GDM1 (cell line): ENCODE results near the gene MEIS3.
A peak's percentile ranks its signal among the peaks of the same experiment; 100 is the strongest.
"Not testable (repeated sequence)": the region's sequence is repeated elsewhere in the genome, so short reads cannot be mapped to it uniquely, and the experiment has no call there.

Experiments used
- DNase-seq: peaks from one replicate; lab custom pipeline; 2025; lab: John Stamatoyannopoulos, UW

Gene MEIS3

DNA sequence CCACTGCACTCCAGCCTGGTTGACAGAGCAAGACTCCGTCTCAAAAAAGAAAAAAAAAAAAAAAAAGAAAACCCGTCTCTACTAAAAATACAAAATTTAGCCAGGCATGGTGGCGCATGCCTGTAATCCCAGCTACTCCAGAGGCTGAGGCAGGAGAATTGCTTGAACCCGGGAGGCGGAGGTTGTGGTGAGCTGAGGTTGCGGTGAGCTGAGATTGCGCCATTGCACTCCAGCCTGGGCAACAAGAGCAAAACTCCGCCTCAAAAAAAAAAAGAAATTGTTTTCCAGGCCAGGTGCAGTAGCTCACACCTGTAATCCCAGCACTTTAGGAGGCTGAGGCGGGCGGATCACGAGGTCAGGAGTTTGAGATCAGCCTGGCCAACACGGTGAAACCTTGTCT is 32.7 kb downstream of the MEIS3 start:
- DNase-seq = not testable (repeated sequence)

DNA sequence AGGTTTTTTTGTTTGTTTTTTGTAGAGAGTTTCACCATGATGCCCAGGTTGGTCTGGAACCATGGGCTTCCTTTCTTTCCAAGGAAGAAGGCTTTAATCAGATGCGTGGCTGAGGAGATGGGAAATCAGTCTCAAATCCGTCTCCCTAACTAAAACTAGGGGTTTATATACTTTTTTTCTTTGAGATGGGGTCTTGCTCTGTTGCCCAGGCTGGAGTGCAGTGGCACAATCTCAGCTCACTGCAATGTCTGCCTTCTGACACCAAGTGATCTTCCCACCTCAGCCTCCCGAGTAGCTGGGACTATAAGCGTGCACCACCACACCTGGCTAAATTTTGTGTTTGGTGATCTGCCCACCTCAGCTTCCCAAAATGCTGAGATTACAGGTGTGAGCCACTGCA is 34.8 kb downstream of the MEIS3 start:
- not testable (repeated sequence) for DNase-seq

DNA sequence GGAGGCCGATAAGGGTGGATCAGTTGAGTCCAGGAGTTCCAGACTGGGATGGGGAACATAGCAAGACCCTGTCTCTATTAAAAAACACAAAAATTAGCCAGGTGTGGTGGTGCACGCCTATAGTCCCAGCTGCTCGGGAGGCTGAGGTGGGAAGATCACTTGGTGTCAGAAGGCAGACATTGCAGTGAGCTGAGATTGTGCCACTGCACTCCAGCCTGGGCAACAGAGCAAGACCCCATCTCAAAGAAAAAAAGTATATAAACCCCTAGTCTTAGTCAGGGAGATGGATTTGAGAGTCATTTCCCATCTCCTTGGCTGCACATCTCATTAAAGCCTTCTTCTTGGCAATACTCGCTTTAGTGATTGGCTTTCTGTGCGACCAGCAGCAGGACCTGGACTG is 35.4 kb downstream of the MEIS3 start:
- not testable (repeated sequence) for DNase-seq

DNA sequence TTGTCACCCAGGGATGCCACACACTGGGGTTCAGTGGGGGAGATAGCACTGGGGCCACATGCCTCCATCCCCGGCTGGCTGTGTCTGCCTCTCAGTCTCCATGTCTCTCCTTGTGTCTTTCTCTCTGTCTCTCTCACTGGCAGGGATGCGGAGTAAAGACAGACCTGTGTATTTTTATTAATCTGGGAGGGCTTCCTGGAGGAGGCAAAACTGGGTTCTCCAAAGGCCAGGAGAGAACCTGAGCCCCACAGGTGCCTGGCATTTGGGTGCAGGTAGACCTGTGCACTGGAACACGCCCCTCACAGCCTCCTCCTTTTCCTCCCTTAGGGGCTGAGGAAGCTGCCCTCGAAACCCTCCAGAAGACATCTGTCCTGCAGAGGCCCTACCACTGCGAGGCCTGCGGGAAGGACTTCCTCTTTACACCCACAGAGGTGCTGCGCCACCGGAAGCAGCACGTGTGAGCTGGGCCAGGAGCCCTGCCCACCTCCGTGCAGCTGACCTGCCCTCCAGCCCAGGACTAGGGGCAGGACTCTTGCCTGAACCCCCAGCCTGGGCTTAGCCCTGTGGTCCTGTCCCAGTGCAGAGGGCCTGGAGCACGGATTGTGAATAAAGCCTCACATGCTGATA is 37.6 kb downstream of the MEIS3 start:
- DNase-seq = peak; percentile 15

DNA sequence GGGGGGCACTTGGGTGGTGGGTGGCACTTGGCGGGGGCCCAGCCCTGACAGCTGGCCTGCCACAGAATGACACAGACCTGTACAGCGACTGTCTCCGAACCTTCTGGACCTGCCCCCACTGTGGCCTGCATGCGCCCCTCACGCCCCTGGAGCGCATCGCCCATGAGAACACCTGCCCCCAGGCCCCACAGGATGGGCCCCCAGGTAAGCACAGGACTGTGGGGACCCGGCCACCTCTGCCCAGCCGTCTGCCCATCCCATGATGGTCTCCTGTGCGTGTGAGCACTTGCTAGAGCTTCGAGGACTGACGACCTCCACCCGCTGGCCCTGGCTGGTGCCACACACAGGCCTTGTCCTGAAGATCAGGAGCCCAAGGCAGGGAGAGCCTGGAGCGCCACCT is 38.2 kb downstream of the MEIS3 start:
- no peak for DNase-seq

DNA sequence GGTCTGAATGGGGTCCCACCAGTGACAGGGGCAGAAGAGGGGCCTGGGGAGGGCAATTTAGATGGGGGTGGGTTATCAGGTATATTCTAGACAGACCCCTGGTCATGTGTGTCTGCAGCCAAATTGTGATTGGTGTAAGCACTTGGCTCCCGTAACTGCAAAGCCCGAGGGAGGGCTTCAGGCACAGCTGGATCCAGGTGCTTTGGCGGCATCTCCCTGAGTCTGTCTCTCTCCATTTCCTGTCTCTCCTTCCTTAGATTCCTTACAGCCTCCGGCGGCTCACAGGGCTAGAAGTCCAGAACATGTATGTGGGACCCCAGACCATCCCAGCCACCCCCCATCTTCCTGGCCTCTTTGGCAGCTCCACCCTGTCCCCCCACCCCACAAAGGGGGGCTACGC is 38.8 kb downstream of the MEIS3 start:
- no peak for DNase-seq

DNA sequence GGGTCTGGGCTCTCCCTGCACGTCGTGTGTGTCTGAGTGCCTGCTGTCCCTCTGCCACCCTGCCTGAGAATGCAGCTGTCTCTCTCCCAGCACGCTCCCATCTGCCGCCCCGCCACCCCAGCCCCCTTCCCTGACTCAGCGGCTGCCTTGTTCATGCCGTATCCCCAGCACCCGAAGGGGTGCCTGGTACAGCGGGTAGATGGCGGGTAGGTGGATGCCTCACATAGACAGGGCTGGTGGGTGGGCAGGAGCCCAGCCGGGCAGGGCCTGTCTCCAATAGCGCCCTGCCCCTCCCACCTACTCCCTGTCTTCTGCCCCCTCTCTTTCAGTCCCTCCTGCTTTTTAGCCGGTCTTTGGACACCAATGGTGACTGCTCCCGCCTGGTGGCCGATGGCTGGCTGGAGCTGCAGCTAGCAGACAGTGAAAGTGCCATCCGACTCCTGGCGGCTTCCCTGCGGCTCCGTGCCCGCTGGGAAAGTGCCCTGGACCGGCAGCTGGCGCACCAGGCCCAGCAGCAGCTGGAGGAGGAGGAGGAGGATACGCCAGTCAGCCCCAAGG is 39.9 kb downstream of the MEIS3 start:
- DNase-seq = no peak

DNA sequence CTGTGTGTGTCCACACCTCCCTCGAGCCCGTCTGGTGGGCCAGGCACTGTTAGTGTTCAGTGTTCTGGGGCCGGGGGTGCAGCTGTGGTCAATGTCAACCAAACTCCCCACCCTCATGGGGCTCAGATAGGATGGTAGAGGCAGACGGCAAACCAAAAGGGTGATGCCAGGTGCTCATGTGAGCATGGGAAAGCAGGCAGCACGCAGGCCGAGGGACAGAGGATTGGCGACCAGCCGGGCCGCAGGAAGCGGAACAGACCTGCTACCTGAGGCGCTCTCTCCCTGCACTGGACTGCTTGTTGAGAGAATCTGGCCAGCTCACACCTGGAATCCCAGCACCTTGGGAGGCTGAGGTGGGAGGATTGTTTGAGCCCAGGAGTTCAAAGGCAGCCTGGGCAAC is 41.1 kb downstream of the MEIS3 start:
- DNase-seq = no peak

DNA sequence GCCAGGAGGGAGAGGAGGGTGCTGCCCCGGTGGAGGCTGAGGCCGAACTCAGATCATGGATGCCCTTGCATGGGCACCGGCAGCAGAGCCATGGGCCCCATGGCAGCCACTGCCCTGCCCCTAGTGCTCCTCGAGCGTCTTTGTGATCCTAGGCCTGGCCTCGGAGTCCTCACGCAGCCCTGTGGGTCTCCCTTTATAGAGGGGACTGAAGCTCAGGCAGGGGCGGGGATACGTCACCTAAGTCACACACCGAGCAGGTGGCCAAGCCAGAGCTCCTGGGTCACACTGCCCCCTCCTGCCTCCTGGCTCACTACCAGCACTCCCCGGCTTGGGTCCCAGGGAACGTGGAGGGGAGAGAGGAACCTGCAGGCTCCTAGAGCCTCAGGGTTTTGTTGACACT is 41.5 kb downstream of the MEIS3 start:
- no peak for DNase-seq

DNA sequence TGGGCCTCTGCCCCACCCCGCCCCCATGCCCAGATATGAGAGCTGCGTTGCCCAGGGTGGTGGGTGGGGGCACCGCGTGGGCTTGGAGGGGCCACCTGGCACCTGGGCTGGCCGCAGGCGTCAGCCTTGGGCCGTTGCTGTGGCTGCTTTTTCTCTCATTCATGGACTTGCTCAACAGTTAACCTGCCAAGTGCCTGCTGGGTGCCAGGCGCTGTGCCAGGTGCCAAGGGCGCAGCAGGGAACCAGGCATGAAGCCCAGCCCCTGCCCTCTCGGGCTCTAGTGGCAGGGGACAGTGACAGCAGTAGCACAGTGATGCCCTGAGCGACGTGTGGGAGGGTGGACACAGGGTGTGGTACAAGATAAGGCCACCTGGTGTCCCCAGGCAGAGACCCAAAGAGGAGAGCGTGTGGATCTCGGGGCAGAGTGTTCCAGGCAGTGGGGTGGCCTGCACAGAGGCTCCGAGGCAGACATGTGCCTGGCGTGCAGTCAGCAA is 42.1 kb downstream of the MEIS3 start:
- DNase-seq = no peak

DNA sequence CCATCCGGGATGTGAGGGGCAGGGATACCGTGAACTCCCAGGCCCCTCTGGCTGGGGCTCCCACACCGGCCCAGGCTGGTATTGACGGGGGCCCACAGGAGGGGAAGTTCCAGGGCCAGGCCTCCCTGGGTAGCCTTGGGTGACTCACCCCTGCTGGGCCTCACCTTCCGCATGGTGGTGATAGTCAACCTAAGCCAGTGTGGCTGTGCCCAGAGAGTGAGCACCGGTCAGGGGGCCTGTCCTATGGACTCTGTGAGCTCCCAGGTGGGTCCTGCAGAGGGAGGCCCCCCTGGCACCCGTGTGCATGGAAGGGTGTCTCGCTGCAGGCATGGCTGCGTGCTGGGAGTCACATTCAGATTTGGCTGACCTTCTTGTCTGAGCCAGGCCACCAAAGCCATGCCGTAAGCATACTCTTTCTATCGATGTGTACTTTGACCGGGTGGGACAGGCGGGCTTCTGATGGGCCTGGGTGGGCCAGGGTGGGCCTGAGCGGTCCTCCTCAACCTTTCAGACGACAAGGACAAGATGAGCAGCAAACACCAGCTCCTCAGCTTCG is 42.7 kb downstream of the MEIS3 start:
- DNase-seq = no peak

DNA sequence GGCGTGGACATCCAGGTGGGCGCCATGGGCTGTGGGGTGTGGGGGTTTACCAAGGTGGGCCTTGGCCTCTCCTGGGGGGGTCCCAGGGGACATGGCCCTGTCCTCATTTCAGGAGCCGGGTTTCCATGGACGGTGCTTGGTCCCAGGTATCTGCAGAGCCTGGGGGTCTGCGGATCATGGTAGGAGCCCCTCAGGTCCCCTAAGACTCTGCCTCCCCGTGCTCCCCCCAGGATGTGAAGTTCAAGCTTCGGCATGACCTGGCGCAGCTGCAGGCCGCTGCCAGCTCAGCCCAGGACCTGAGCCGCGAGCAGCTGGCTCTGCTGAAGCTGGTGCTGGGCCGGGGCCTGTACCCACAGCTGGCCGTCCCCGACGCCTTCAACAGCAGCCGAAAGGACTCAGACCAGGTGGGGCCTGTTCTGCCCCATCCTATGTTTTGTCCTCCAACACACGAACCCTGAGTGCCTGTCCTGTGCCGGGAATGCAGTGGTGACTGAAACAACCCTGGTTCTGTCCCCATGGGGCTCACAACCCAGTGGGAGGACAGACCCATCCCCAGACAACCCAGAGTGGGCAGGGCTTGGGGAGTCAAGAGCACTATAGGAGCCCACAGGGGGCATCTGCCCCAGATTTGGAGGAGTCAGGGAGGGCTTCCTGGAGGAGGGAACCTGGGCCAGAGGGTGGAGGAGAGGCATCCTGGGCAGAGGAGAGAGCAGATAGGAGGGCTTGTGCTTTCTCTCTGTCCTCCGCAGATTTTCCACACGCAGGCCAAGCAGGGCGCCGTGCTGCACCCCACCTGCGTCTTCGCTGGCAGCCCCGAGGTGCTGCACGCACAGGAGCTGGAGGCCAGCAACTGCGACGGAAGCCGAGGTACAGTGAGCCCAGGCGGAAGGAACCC is 43.4 kb downstream of the MEIS3 start:
- DNase-seq = no peak

DNA sequence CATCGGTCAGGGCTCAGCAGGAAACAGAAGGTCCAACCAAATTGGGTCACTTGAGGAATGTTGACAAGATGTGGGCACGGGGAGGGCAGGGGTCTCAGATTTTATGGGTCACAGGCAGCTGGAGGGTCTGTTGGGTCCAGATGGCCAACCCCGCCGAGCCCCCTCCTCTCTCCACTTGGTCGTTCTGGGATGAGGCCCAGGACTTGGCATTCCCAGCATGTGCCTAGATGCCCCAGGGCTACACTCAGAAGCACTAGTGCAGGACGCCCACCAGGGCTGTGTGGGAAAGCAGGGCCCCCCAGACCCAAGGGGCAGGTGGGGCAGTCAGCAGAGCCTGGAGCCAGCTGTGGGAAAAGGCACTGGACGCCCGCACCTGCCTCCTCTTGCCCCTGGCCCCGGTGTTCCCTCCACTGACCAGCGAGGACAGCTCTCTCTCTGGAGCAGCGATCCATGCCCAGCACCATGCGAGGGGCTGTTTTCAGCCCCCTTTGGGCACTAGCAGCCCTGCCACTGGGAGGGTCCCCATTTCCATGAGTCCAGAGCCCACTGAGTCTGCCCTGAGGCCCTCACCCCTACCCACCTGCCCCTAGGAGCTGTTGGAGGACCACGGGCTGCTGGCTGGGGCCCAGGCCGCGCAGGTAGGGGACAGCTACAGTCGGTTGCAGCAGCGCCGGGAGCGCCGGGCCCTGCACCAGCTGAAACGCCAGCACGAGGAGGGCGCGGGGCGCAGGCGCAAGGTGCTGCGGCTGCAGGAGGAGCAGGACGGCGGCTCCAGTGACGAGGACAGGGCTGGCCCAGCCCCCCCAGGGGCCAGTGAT is 44.2 kb downstream of the MEIS3 start:
- no peak for DNase-seq

DNA sequence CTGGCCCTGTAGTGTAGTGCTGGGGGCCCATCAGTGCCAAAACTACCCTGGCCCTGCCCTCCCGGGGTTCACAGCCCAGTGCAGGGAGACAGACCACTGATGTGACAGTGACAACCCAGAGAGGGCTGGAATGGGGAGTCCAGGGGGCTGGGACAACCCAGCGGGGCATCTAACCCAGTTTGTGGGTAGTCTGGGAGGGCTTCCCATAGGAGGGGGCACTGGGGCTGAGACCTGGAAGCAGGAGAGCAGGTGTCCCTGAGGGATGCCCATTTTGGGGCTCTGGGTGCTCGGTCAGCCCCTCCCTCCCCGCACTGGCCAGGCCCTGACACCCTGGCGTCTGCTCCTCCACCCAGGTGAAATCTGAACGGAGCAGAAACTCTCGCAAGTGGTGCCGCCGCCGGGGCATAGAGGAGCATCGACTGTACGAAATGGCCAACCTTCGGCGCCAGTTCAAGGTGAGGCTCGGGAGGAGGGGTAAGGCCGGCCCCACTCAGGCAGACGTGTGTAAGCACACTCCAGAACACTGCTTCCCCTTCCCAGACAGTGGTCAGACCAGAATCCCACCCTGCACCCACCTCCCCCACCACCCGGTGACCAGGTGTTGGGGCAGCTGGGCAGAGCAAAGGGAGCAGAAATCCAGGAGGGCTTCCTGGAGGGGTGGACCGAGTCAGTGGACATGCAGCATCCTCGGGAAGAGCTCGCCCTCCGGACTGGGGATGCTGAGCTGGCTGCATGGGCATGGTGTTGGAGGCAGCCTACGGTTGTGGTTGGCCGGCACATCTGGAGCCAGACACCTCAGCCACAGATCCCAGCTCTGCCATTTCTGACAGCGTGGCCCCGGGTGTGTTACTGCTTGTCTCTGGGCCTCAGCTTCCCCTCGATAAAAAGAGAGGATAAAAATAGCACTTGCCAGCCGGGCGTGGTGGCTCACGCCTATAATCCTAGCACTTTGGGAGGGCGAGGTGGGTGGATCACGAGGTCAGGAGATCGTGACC is 45.8 kb downstream of the MEIS3 start:
- no peak for DNase-seq

DNA sequence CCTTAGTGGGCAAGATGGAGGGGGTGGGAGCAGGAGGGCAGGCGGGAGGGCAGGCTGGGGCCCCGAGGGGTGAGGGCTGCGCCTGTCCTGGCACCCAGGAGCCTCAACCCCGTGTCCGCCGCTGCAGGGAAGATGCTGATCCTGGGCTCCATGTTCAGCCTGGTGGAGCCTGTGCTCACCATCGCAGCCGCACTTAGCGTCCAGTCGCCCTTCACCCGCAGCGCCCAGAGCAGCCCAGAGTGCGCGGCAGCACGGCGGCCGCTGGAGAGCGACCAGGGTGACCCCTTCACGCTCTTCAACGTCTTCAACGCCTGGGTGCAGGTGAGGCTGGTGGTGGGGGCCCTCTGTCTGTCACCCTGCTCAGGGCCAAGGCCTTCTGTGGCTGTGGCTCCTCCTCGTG is 46.7 kb downstream of the MEIS3 start:
- no peak for DNase-seq

DNA sequence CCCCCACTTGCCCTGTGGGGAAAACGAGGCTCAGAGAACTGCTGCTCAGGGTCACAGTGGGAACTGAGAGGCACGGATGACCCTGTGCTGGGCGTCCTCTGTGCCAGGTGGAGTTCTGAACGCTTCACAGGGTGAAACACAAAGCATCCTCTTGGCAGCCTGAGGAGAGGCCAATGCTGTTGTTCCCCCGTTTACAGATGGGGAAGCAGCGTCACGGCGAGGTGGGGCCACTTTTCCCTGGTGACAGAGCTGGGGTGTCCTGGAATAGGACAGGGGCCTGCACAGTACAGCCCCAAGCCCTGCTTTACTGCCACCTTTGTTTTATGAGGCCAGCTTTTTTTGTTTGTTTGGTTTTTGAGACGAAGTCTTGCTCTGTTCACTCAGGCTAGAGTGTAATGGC is 48.1 kb downstream of the MEIS3 start:
- DNase-seq = no peak

DNA sequence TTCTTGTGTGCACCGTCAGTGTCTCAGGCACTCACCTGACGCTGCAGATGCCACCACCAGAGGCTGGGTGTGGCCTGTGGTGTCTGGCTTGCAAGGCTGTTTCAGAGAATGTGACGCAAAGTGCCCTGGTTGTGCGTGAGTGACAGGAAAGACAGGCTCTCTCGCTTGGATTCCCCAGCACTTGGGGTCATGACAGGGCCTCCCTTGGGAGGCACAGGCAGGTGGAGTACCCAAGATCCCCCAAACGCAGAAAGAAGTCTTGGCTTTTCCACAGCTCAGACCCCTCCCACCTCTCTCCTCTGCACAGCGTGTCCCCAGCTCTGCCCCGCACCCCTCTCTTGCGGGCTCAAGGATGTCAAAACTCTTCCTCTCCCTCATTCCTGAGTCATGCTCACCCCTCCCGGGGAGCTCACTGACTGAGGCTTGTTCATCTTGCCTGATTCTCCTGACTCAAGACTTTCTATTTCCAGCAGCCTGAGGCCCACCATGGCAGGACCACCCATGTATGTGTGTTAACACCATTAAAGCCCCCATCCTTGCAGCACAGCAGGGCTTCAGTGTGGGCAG is 49.2 kb downstream of the MEIS3 start:
- DNase-seq = no peak

DNA sequence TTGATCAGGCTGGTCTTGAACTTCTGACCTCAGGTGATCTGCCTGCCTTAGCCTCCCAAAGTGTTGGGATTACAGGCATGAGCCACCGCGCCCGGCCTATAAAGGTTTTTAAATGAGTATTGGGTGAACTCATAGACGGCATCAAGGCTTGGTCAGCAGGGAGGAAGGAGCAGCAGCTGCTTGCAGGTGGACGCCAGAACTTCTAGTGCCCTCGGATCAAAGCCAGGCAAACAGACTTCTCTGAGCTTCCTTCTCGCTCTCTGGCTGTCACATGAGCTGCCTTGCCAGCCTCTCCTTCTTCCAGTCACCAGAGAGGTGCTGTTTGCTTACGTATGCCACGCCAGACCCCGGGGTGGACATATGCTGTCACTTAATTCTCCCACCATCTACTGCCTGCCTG is 53.9 kb downstream of the MEIS3 start:
- not testable (repeated sequence) for DNase-seq

DNA sequence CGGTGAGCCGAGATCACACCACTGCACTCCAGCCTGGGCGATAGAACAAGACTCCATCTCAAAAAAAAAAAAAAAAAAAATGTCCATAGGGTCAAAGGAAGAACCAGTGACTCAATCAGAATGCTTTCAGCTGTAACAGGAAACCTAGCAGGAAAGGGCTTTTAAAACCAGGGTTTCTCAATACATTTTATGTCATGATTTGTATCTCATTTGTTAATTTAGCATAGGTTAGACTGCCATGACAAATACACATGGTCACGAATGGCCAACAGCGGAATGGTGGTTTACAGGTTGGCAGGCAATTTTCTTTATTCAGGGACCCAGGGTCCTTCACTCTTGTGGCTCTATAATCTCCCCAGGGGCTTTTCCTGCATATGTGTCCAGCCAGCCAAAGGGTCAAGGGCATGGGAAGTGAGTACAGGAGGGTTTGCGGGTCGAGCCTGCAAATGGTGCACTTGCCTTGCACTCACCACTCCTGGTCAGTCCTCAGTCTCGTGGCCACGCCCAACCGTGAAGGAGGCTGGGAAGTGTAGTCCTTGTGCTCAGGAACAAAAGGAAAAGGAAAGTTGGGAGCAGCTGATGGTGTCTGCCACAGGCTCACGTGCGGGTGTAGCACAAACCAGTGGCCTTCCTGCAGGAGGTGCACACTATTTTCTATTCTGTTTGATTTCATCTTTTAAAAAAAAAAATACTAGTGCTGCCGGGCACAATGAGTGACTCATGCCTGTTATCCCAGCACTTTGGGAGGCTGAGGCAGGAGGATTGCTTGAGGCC is 55.4 kb downstream of the MEIS3 start:
- no peak for DNase-seq

DNA sequence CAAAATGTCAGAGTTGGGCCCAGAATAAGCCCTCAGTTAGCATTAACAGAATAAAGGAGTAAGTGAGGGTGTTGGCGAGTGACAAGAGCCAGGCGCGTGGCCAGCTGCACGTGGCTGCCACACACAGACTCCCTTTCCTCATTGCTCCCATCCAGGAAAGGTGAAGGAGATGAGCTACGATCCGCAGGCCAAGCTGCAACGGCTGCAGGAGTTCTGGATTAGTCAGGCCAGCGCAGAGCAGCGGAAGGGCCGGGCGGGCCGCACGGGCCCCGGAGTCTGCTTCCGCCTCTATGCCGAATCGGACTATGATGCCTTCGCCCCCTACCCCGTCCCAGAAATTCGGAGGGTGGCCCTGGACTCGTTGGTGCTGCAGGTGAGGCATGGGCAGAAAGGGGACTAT is 57.0 kb downstream of the MEIS3 start:
- no peak for DNase-seq
